C4-2B (cell line): Measurements from ENCODE around the gene EVC2.

Experiments
- ZFX ChIP-seq: fragments of 450-650 bp; IDR thresholded peaks from 2 replicates; pipeline ENCODE4 v1.6.1; 2017
- TF ChIP-seq, protein P1 (sequence below): fragments of 450-650 bp; conservative IDR thresholded peaks from 2 replicates; pipeline ENCODE4 v1.5.1; 2017; ENCODE audit warnings: mild to moderate bottlenecking

DNA sequence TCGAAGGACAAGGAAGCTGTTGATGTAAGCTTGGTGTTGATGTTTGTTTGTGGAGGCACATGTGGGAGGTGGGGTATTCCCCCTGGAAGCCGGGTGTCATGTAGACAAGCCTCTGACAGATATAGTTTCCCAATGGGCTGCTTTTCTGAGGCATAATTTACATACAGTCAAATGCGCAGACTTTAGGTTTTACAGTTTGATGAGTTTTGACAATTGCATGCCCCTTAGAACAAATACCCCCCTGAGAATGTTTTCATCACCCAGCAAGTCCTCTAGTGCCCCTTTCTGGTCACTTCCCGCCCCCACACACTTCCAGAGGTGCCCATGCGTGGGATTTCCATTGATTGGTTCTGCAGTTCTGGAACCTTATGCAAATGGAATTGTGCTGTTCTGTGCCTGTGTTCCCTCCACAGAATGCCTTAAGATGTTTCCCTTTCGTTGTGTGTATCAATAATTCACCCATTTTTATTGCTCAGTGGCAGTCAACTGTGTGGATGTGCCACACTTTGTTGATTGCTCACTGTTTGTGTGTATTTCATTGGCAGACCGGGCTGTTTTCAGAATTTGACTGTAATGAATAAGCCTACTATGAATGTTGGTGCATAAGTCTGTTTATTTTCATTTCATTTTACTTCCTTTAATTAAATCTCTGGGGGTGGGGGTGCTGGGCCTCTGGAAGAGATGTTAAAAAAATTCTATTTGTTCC is 11.1 kb upstream of the EVC2 start:
- TF ChIP-seq, protein P1, sequence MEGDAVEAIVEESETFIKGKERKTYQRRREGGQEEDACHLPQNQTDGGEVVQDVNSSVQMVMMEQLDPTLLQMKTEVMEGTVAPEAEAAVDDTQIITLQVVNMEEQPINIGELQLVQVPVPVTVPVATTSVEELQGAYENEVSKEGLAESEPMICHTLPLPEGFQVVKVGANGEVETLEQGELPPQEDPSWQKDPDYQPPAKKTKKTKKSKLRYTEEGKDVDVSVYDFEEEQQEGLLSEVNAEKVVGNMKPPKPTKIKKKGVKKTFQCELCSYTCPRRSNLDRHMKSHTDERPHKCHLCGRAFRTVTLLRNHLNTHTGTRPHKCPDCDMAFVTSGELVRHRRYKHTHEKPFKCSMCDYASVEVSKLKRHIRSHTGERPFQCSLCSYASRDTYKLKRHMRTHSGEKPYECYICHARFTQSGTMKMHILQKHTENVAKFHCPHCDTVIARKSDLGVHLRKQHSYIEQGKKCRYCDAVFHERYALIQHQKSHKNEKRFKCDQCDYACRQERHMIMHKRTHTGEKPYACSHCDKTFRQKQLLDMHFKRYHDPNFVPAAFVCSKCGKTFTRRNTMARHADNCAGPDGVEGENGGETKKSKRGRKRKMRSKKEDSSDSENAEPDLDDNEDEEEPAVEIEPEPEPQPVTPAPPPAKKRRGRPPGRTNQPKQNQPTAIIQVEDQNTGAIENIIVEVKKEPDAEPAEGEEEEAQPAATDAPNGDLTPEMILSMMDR = no peak
- TF ChIP-seq ZFX = no peak
